DOHH2 (cell line): ENCODE measurements around the gene PAFAH2.

Experiments
- H3F3A ChIP-seq: fragments of 200-600 bp; sonication (generic), shearing (Covaris generic); 2 replicates; pipeline ENCODE4 v1.6.0; 2016; ENCODE audit warnings: antibody characterized with exemption, mild to moderate bottlenecking; ENCODE audit not compliant: control insufficient read depth, insufficient read depth
- H3K27ac ChIP-seq: fragments of 200-600 bp; sonication (generic); 2 replicates; pipeline ENCODE4 v1.5.1; 2014; ENCODE audit warnings: low read depth, mild to moderate bottlenecking, low read length, moderate library complexity
- H3K27me3 ChIP-seq: fragments of 200-600 bp; sonication (generic); 2 replicates; pipeline ENCODE4 v1.6.1; 2014; ENCODE audit warnings: mild to moderate bottlenecking, low read length, mixed read lengths; ENCODE audit not compliant: control insufficient read depth
- H3K36me3 ChIP-seq: fragments of 200-600 bp; sonication (generic); 2 replicates; pipeline ENCODE4 v1.6.1; 2014; ENCODE audit warnings: mild to moderate bottlenecking, low read length, moderate library complexity, mixed read lengths; ENCODE audit not compliant: control insufficient read depth
- H3K4me1 ChIP-seq: fragments of 200-600 bp; sonication (generic); 2 replicates; pipeline ENCODE4 v1.6.1; 2014; ENCODE audit warnings: mild to moderate bottlenecking, low read length, mixed read lengths; ENCODE audit not compliant: control insufficient read depth
- H3K4me2 ChIP-seq: fragments of 200-600 bp; sonication (generic); 2 replicates; pipeline ENCODE4 v1.6.0; 2014; ENCODE audit warnings: mild to moderate bottlenecking, low read length, moderate library complexity
- H3K4me3 ChIP-seq: fragments of 200-600 bp; sonication (generic); 2 replicates; pipeline ENCODE4 v1.5.1; 2014; ENCODE audit warnings: mild to moderate bottlenecking, low read length, mixed read lengths
- H3K79me2 ChIP-seq: fragments of 200-600 bp; sonication (generic); 2 replicates; pipeline ENCODE4 v1.6.1; 2014; ENCODE audit warnings: mild to moderate bottlenecking, low read length, mixed read lengths; ENCODE audit not compliant: control insufficient read depth
- H3K9me2 ChIP-seq: fragments of 200-600 bp; sonication (generic); replicated peaks from 2 replicates; pipeline ENCODE4 v1.6.1; 2014; ENCODE audit warnings: mild to moderate bottlenecking, low read length, mixed read lengths; ENCODE audit not compliant: control insufficient read depth
- H3K9me3 ChIP-seq: fragments of 200-600 bp; sonication (generic); 2 replicates; pipeline ENCODE4 v1.6.1; 2014; ENCODE audit warnings: antibody characterized with exemption, low read length, mixed read lengths; ENCODE audit not compliant: control insufficient read depth, insufficient read depth
- H4K20me1 ChIP-seq: fragments of 200-600 bp; sonication (generic); 2 replicates; pipeline ENCODE4 v1.6.0; 2014; ENCODE audit warnings: low read depth, mild to moderate bottlenecking, antibody characterized with exemption, low read length, moderate library complexity; ENCODE audit not compliant: control insufficient read depth, insufficient read depth
- EZH2phosphoT487 ChIP-seq: fragments of 200-600 bp; sonication (generic); IDR thresholded peaks from 2 replicates; pipeline ENCODE4 v1.6.1; 2017; ENCODE audit warnings: borderline replicate concordance, mild to moderate bottlenecking, antibody characterized with exemption, low read length, moderate library complexity, mixed read lengths
- TF ChIP-seq, protein P1 (sequence below): fragments of 200-600 bp; sonication (generic); IDR thresholded peaks from one replicate; pipeline ENCODE4 v1.5.1; 2014; ENCODE audit warnings: antibody characterized with exemption, mild to moderate bottlenecking, low read depth, low read length; ENCODE audit not compliant: poor library complexity, severe bottlenecking

Gene PAFAH2

DNA sequence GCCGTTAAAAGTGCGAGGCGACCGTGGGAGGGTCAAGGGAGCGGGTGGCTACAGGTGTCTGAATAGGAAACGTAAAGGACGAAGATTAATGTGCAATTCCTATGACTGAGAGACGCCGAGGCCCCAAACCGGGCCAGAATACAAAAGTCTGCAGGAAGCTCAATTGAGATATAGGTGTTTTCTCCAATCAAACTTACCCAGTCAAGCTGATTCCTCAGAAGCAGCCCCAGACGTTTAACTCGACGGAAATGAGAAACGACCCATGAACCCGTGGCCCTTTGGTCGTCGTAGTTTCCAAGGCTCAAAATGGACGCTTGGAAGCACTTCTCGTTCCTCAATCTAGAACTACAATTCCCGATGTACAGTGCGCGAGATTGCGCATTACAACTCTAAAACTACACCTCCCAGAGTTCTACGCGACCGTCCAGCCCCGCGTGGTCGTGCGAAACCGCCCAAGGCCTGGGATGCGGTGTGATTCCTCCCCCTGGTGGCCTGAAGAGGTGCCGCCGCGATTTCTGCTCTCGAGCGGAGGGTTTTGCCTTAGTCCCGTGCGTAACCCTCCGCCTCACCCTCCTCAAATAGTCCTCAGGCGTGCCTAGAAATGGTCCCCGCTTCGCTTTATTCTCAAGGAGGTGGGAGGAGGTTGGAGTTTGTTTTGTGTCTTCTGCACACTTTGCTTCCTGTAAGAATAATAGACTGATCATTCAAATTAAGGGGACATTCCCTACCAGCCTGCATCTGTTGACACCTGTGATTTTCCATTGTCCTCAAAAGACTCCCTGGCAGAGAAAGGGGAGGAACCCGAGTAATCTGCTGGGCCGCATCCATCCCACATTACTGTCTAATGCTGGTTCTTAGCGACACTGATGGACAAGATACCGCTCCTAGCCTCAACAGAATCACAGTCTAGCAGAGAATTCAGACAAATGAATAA, at the start of gene PAFAH2:
Gene PAFAH2 (minus strand): TSS at position 236 of the 934 bp plus-strand sequence. CDS start 7,247 bp downstream, outside the sequence.
- H3K9me2 ChIP-seq = no peaks in the 10 kb centered on the region
- peak within 1 kb of the TSS; percentile 86 for H3K4me3 ChIP-seq
- peaks cover 8% of the 10 kb centered on the region for H3K79me2 ChIP-seq
- H3K27ac ChIP-seq = peak within 1 kb of the TSS; percentile 45
- H3K9me3 ChIP-seq = no peaks in the 10 kb centered on the region
- no peak for TF ChIP-seq EZH2phosphoT487
- TF ChIP-seq, protein P1, sequence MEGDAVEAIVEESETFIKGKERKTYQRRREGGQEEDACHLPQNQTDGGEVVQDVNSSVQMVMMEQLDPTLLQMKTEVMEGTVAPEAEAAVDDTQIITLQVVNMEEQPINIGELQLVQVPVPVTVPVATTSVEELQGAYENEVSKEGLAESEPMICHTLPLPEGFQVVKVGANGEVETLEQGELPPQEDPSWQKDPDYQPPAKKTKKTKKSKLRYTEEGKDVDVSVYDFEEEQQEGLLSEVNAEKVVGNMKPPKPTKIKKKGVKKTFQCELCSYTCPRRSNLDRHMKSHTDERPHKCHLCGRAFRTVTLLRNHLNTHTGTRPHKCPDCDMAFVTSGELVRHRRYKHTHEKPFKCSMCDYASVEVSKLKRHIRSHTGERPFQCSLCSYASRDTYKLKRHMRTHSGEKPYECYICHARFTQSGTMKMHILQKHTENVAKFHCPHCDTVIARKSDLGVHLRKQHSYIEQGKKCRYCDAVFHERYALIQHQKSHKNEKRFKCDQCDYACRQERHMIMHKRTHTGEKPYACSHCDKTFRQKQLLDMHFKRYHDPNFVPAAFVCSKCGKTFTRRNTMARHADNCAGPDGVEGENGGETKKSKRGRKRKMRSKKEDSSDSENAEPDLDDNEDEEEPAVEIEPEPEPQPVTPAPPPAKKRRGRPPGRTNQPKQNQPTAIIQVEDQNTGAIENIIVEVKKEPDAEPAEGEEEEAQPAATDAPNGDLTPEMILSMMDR = peak; percentile 98
- H3K4me1 ChIP-seq = peaks cover 19% of the 10 kb centered on the region
- no peaks in the 10 kb centered on the region for H3K27me3 ChIP-seq
- no peaks in the 10 kb centered on the region for H4K20me1 ChIP-seq
- H3F3A ChIP-seq = 0 out of 2 replicates have a peak, but pooled peaks cover 4% of the 10 kb centered on the region
- peak within 1 kb of the TSS; percentile 85 for H3K4me2 ChIP-seq
- H3K36me3 ChIP-seq = no peaks in the 10 kb centered on the region

DNA sequence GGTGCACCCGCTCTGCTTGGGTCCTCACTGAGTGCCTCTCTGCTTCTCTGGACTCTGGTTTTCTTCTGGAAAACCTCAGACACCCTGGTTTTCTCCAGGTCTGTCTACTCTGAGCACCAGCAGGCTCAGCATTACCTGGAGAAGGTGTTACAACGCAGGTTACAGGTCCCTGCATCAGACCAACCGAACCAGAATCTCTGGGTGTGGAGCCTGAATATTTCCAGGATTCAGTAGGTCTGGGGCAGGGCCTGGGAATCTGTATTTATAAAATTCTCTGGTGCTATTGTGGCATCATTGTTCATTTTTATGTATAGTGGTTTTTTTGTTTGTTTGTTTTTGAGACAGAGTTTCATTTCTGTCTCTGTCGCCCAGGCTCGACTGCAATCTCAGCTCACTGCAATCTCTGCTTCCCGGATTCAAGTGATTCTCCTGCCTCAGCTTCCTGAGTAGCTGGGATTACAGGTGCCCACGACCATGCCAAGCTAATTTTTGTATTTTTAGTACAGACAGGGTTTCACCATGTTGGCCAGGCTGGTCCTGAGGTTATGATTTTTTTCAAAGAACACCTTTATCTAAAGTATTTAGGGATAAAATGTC, 49.5 kb upstream of the PAFAH2 start:
- Histone ChIP-seq H3K79me2 (no peaks in the 10 kb centered on the region), H3K9me3 (no peaks in the 10 kb centered on the region), H3K4me2 (no peak overlapping the region), H3K4me1 (no peaks in the 10 kb centered on the region), H4K20me1 (no peaks in the 10 kb centered on the region), H3F3A (no peaks in the 10 kb centered on the region), H3K27me3 (peaks cover 55% of the 10 kb centered on the region), H3K4me3 (no peak overlapping the region), H3K27ac (no peak overlapping the region), H3K36me3 (no peaks in the 10 kb centered on the region), H3K9me2 (no peaks in the 10 kb centered on the region)
- no peak for TF ChIP-seq EZH2phosphoT487
- TF ChIP-seq, protein P1 = no peak

DNA sequence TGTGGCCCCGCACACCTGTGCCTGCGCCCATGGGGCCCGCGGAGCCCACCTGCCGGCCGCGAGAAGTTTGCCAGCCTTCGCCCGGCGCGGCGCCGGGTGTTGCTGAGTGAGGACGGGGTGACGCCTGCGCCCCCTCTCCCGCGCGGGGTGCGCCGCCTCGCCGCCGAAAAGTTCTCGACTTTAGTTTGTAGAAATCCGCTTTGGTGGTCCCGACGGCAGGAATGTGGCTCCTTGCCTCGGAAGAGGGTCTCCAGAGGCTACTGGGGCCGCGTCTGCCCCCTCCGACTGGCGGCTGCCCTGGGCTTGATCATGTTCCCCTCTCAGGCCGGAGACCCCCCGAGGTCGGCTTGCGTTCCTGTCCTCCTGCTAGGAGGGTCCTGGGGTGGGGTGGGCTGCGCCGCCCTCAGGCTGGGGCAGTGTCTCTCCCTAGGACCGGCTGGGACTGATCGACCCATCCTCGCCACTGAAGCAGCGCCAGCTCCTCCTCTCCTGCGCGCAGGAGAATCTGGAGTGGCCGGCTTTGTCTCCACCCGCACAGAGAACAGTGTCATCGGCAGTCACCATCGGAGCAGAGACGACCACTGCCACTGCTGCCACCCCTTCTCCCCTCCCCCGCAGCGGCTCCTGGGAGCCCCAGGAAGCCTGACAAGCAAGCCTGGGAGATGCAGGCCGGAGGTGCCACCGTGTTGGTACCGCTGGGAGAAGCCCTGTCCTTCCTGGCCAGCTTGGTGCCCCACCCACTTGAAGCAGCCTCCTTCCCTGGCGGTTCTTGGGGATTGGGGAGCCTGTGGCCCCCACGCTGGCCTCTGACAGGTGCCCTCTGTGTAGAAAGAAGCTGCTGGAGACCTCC, 48.6 kb upstream of the PAFAH2 start:
- H3K4me1 ChIP-seq = no peaks in the 10 kb centered on the region
- no peaks in the 10 kb centered on the region for H3K9me3 ChIP-seq
- no peak for TF ChIP-seq EZH2phosphoT487
- TF ChIP-seq, protein P1 = no peak
- no peak overlapping the region for H3K4me3 ChIP-seq
- no peaks in the 10 kb centered on the region for H3K36me3 ChIP-seq
- H4K20me1 ChIP-seq = no peaks in the 10 kb centered on the region
- H3K79me2 ChIP-seq = no peaks in the 10 kb centered on the region
- no peak overlapping the region for H3K4me2 ChIP-seq
- H3K27me3 ChIP-seq = peaks cover 47% of the 10 kb centered on the region
- H3K27ac ChIP-seq = no peak overlapping the region
- H3K9me2 ChIP-seq = no peaks in the 10 kb centered on the region
- no peaks in the 10 kb centered on the region for H3F3A ChIP-seq
